Heart right ventricle (tissue), 16 donors: Measurements from ENCODE around the gene PTMS. TPM values are rescaled to one million over a fixed set of nuclear protein-coding genes. Genes with fewer than 3 reads are reported as not detected.
A peak's percentile ranks its signal among the peaks of the same experiment; 100 is the strongest.

Experiments used
- ATAC-seq, 8 donors: fragments of 200-7000 bp; cut with Tn5 transposase; one replicate each; pipeline ENCODE4 v1.9.1; 2020; ENCODE audit warnings: mild to moderate bottlenecking in 8 of 8, moderate library complexity in 8 of 8, moderate number of reproducible peaks in 1 of 8
- DNase-seq, 2 donors: peaks; one replicate each; pipeline ENCODE4 v3.0.0-alpha.2; 2020
- H3K27ac ChIP-seq, 10 donors: fragments of 200-600 bp; sonication (generic) in 2 of 10; one replicate each; pipeline versions ENCODE4 v1.5.0 to v1.8.0; 2020 to 2022; ENCODE audit warnings: mild to moderate bottlenecking in 3 of 10
- H3K27me3 ChIP-seq, 7 donors: fragments of 200-600 bp; one replicate each; pipeline ENCODE4 v1.8.0; 2021 to 2022; ENCODE audit warnings: mild to moderate bottlenecking in 2 of 7
- H3K36me3 ChIP-seq, 9 donors: fragments of 200-600 bp; sonication (generic) in 1 of 9; one replicate each; pipeline versions ENCODE4 v1.5.0 to v1.8.0; 2020 to 2022; ENCODE audit warnings: mild to moderate bottlenecking in 2 of 9
- H3K4me1 ChIP-seq, 9 donors: fragments of 200-600 bp; sonication (generic) in 1 of 9; one replicate each; pipeline versions ENCODE4 v1.5.0 to v1.8.0; 2020 to 2022; ENCODE audit warnings: mild to moderate bottlenecking in 4 of 9
- H3K4me3 ChIP-seq, 10 donors: fragments of 200-600 bp; sonication (generic) in 2 of 10; one replicate each; pipeline versions ENCODE4 v1.5.0 to v1.8.0; 2020 to 2022; ENCODE audit warnings: mild to moderate bottlenecking in 7 of 10, moderate library complexity in 2 of 10
- H3K9me3 ChIP-seq, 11 donors: fragments of 200-600 bp in 10 of 11; sonication (generic) in 2 of 11; one replicate each; pipeline versions ENCODE4 v1.5.0 to v1.8.0; 2013 to 2022; ENCODE audit warnings: mild to moderate bottlenecking in 2 of 11, control low read depth in 1 of 11, moderate library complexity in 1 of 11
- CTCF ChIP-seq, 9 donors: fragments of 200-600 bp; sonication (generic) in 2 of 9; IDR thresholded peaks; one replicate each; pipeline versions ENCODE4 v1.5.0 to v1.8.0; 2021 to 2022; ENCODE audit warnings: antibody characterized with exemption in 9 of 9, mild to moderate bottlenecking in 5 of 9, moderate library complexity in 1 of 9
- WGBS, 2 donors: extraction: QIAGEN DNeasy Blood & Tissue Kit; methylation state at CpG; one replicate each; pipeline ENCODE4 v1.1.7; 2013; ENCODE audit warnings: inconsistent platforms in 1 of 2; 5-methylcytosine and 5-hydroxymethylcytosine counted together
- intact Hi-C, 10 donors: fragments of 100-400 bp; cut with DNase I; formaldehyde crosslinking; loops; one replicate each; pipeline versions ENCODE4 v1.11.1 to v1.14.2; 2022
- polyA plus RNA-seq, 2 donors: library from polyadenylated mRNA; stranded (reverse); fragments of 200-250 nt; gene quantifications; one replicate each; pipeline ENCODE4 v1.2.3, GENCODE V29; 2013
- total RNA-seq, 10 donors: library from RNA; stranded (reverse); fragmentation: NEBNext Ultra II Directional in 3 of 10; extraction: Animal tissue kit (Norgen Biotek cat#: 25700) in 3 of 10; gene quantifications; one replicate each; pipeline versions ENCODE4 v1.2.1 to v1.2.4, GENCODE V29; 2021 to 2023
- donor health status: Arrhythmogenic right ventricular cardiomyopathy.
- donor health status: ischemic (EF 13 %, LVEDD 7.1; RV severe dilation, severe dysfunction).
- donor health status: healthy with polysubstance abuse.
- donor health status: DM: no; HTN: yes; CAD: no.
- donor health status: DM: no; HTN: no; CAD: no.
- donor health status: ischemic (EF 25% LVEDD 6.9; RV normal size, moderate dysfunction).
- donor health status: ischemic (EF 25% LVEDD 5.7; RV mildly dilated, moderate dysfunction).
- donor health status: healthy.
- donor health status: DM: yes; HTN: yes; CAD: no.
- donor health status: Ischemic cardiomyopathy.
- donor health status: ischemic (EF 35%, LVEDD 5.7; RV mildly dilated, moderate dysfunction).
- donor health status: nonischemic (EF 11% LVEDD 7.7; RV severe dilation, severe dysfunction).
- donor health status: DM: yes; HTN: yes; CAD: no.
- donor health status: PGD.
- donor health status: ischemic (EF 29% LVEDD 5.4; RV normal size, mild dysfunction).
- donor health status: nonischemic (EF 23%, LVEDD 6.1; RV moderate dilation, normal function).

Gene PTMS
- total and polyA plus RNA-seq, 12 donors: 73.3 to 361 (median 105) TPM

- H3K4me3 ChIP-seq: no peak overlapping the region
- DNase-seq: no peak
- no peaks in the 10 kb centered on the region for H3K9me3 ChIP-seq
- H3K4me1 ChIP-seq: peaks cover 9 to 41% (median 23%) of the 10 kb centered on the region in 9 donors
- H3K27ac ChIP-seq: no peak overlapping the region
- ATAC-seq: no peak
- TF ChIP-seq CTCF (IDR thresholded peaks at IDR 0.05): no peak
- H3K36me3 ChIP-seq: peaks cover 0 to 62% (median 45%) of the 10 kb centered on the region in 9 donors
- intact Hi-C loops: loop anchor here in 8 of 10 donors (5.0 to 10.0 kb wide), 3 partner anchors 72 to 77 kb away; partner anchors contain the start of genes P3H3 (in 7 of the 8) and GPR162 (in 2 of the 8)
- WGBS, 2 donors: 83 to 86% methylated on average over 4 of the region's 4 CpGs
- no peaks in the 10 kb centered on the region for H3K27me3 ChIP-seq
These were observed 15.7 kb upstream of the PTMS start for GRCh38 chr12:6750506-6750905.

GRCh38 chr12:6751767-6752166 lies 14.4 kb upstream of the PTMS start:
- no peak for DNase-seq
- TF ChIP-seq CTCF (IDR thresholded peaks at IDR 0.05): no peak
- intact Hi-C loops: loop anchor here in 9 of 10 donors (2.0 to 10.0 kb wide), 8 partner anchors 15 to 76 kb away; partner anchors contain the start of genes P3H3 (in 7 of the 9), GPR162 (in 2 of the 9), ZNF384 (in 2 of the 9) and COPS7A (in 1 of the 9)
- Histone ChIP-seq H3K9me3 (no peaks in the 10 kb centered on the region), H3K27me3 (no peaks in the 10 kb centered on the region), H3K4me1 (peaks cover 9 to 31% (median 19%) of the 10 kb centered on the region in 9 donors), H3K4me3 (peak overlapping the region in 8 of 10 donors; percentile 86 to 99 (median 94)), H3K27ac (peak overlapping the region in 7 of 10 donors; percentile 93 to 99 (median 98)), H3K36me3 (peaks cover 0 to 53% (median 45%) of the 10 kb centered on the region in 9 donors)
- 81% methylated on average over 7 of the region's 7 CpGs for WGBS, 2 donors
- ATAC-seq: no peak

GRCh38 chr12:6752167-6752920 lies 13.8 kb upstream of the PTMS start:
- WGBS, 2 donors: 3% methylated on average over 24 of the region's 24 CpGs
- peak in 4 of 9 donors; percentile 22 to 30 (median 26) for TF ChIP-seq CTCF (IDR thresholded peaks at IDR 0.05)
- peaks cover 0 to 47% (median 45%) of the 10 kb centered on the region in 9 donors for H3K36me3 ChIP-seq
- peaks cover 9 to 31% (median 20%) of the 10 kb centered on the region in 9 donors for H3K4me1 ChIP-seq
- H3K27ac ChIP-seq: peak overlapping the region; percentile 93 to 99 (median 98)
- H3K9me3 ChIP-seq: no peaks in the 10 kb centered on the region
- intact Hi-C loops: loop anchor here in 9 of 10 donors (2.0 to 10.0 kb wide), 8 partner anchors 14 to 75 kb away; partner anchors contain the start of genes P3H3 (in 7 of the 9), GPR162 (in 2 of the 9), ZNF384 (in 2 of the 9) and COPS7A (in 1 of the 9)
- peak overlapping the region; percentile 83 to 99 (median 90) for H3K4me3 ChIP-seq
- DNase-seq (peak in 1 of 2 donors; percentile 49), ATAC-seq (peak in 6 of 8 donors; percentile 1 to 64 (median 8))
- H3K27me3 ChIP-seq: no peaks in the 10 kb centered on the region
